ENCODE results near the gene SCAF1. TPM values are rescaled to one million over a fixed set of nuclear protein-coding genes. Genes with fewer than 3 reads are reported as not detected.
A peak's percentile ranks its signal among the peaks of the same experiment; 100 is the strongest.
"Not testable (repeated sequence)": the region's sequence is repeated elsewhere in the genome, so short reads cannot be mapped to it uniquely, and the experiment has no call there.

The SCAF1 gene
- total RNA-seq, 2 donors from 2014 or later = 47.9 to 80.8 TPM

DNA sequence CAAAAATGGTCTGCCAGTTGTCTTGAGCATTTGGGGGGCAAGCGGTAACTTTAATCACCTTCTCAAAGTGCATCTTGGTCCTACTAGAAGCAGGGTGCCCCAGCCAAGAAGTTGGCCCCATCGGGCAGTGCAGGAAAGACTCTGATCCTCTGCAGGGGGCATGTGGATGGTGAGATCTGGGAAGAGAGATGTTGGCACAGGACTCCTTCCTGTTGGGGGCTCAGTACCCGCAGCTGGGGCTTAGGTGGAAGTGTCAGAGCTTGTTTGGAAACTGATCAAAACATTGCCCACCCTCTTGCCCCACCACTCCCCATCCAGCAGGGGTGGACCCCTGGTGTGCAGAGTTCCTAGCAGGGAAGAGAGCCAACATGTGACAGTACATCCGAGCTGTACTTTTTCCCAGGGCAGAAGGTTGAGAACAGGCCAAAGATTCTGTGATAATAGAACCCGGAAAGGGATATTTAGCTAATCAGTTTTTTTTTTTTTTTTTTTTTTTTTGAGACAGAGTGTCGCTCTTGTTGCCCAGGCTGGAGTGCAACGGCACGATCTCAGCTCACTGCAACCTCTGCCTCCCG is 10.9 kb upstream of the SCAF1 start:
- 4% methylated on average over 9 of the region's 9 CpGs for WGBS
- no peak overlapping the region for H3K4me3 ChIP-seq
- TF ChIP-seq POLR2A (IDR thresholded peaks at IDR 0.05) = no peak
- peak; percentile 25 for TF ChIP-seq POLR2AphosphoS5 (IDR thresholded peaks at IDR 0.05)
- TF ChIP-seq CTCF (IDR thresholded peaks at IDR 0.05) = no peak
- H3K27me3 ChIP-seq (replicated peaks; ENCODE audit: insufficient read depth) = no peaks in the 10 kb centered on the region
- H3K9me3 ChIP-seq = no peaks in the 10 kb centered on the region
- DNase-seq (ENCODE audit: low spot score) = peak; percentile 32
- peaks cover 5% of the 10 kb centered on the region for H3K4me1 ChIP-seq (replicated peaks)
- no peaks in the 10 kb centered on the region for H3K36me3 ChIP-seq
- H3K27ac ChIP-seq = peak overlapping the region; percentile 27 to 33
- intact Hi-C loops (cut with DNase I) = no loop called here

- no peaks in the 10 kb centered on the region for H3K9me3 ChIP-seq
- TF ChIP-seq POLR2A (IDR thresholded peaks at IDR 0.05) (no peak), POLR2AphosphoS5 (IDR thresholded peaks at IDR 0.05) (no peak), CTCF (IDR thresholded peaks at IDR 0.05) (no peak)
- no peak for DNase-seq (ENCODE audit: low spot score)
- no peak overlapping the region for H3K4me3 ChIP-seq
- no peaks in the 10 kb centered on the region for H3K36me3 ChIP-seq
- intact Hi-C loops (cut with DNase I) = no loop called here
- peaks cover 5% of the 10 kb centered on the region for H3K4me1 ChIP-seq (replicated peaks)
- 89% methylated on average over 19 of the region's 19 CpGs for WGBS
- no peaks in the 10 kb centered on the region for H3K27me3 ChIP-seq (replicated peaks; ENCODE audit: insufficient read depth)
- H3K27ac ChIP-seq = peak overlapping the region; percentile 22 to 33
Observed at GRCh38 chr19:49631610-49632192, 10.3 kb upstream of the SCAF1 start.

DNA sequence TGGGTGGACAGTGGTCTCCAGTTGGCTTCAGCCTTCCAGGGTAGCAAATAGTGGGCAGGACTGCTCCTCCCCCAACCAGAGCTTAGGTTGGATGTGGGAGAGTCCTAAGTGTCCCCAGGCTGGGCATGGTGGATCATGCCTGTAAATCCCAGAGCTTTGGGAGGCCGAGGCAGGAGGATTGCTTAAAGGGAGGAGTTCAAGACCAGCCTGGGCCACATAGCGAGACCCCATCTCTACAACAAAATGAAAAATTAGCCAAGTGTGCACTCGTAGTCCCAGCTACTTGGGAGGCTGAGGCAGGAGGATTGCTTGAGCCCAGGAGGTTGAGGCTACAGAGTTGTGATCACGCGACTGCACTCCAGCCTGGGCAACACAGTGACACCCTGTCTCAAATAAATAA is 9.4 kb upstream of the SCAF1 start:
- Histone ChIP-seq H3K27ac (no peak overlapping the region), H3K9me3 (no peaks in the 10 kb centered on the region), H3K27me3 (replicated peaks; ENCODE audit: insufficient read depth) (no peaks in the 10 kb centered on the region), H3K36me3 (no peaks in the 10 kb centered on the region), H3K4me1 (replicated peaks) (peaks cover 5% of the 10 kb centered on the region), H3K4me3 (no peak overlapping the region)
- DNase-seq (ENCODE audit: low spot score) = no peak
- 95% methylated on average over 5 of the region's 5 CpGs for WGBS
- intact Hi-C loops (cut with DNase I) = no loop called here
- no peak for TF ChIP-seq POLR2AphosphoS5 (IDR thresholded peaks at IDR 0.05)
- TF ChIP-seq POLR2A (IDR thresholded peaks at IDR 0.05) = no peak
- no peak for TF ChIP-seq CTCF (IDR thresholded peaks at IDR 0.05)

GRCh38 chr19:49633273-49633672 is 8.7 kb upstream of the SCAF1 start:
- 79% methylated on average over 9 of the region's 9 CpGs for WGBS

GRCh38 chr19:49635530-49636232 is 6.3 kb upstream of the SCAF1 start:
- intact Hi-C loops (cut with DNase I) = no loop called here
- no peak for DNase-seq (ENCODE audit: low spot score)
- Histone ChIP-seq H3K4me3 (no peak overlapping the region), H3K9me3 (no peaks in the 10 kb centered on the region), H3K27me3 (replicated peaks; ENCODE audit: insufficient read depth) (no peaks in the 10 kb centered on the region), H3K27ac (no peak overlapping the region), H3K4me1 (replicated peaks) (peaks cover 11% of the 10 kb centered on the region), H3K36me3 (no peaks in the 10 kb centered on the region)
- TF ChIP-seq CTCF (IDR thresholded peaks at IDR 0.05) (no peak), POLR2AphosphoS5 (IDR thresholded peaks at IDR 0.05) (no peak), POLR2A (IDR thresholded peaks at IDR 0.05) (no peak)
- WGBS = 34% methylated on average over 22 of the region's 24 CpGs

More at GRCh38 chr19:49633273-49633672, 8.7 kb upstream of the SCAF1 start:
- H3K9me3 ChIP-seq; H3K27ac ChIP-seq; H3K36me3 ChIP-seq; intact Hi-C loops (cut with DNase I); H3K4me3 ChIP-seq; H3K27me3 ChIP-seq (replicated peaks; ENCODE audit: insufficient read depth); DNase-seq (ENCODE audit: low spot score); H3K4me1 ChIP-seq (replicated peaks): not testable (repeated sequence)

All from prostate gland (tissue), 2 donors.